GM12878 (cell line): ENCODE data around the gene PRSS58. TPM values are rescaled to one million over a fixed set of nuclear protein-coding genes. Genes with fewer than 3 reads are reported as not detected.

Experiments used
- ATAC-seq: fragments of 200-7000 bp; cut with Tn5 transposase; 3 replicates; pipeline ENCODE4 v1.9.1; 2020; ENCODE audit warnings: mild to moderate bottlenecking, moderate library complexity
- BruUV-seq: library from RNA; stranded (reverse); fragments of 400-500 nt; replicated peaks from 2 replicates; lab custom pipeline; 2021; lab: Mats Ljungman, UMichigan
- CTCF ChIA-PET: fragments of 300-600 bp; sonication (Branson Sonifier 250); formaldehyde crosslinking; extraction: SDS; loops from one replicate; lab custom pipeline; 2021; ENCODE audit warnings: inconsistent platforms; lab: Yijun Ruan, JAX
- POLR2A ChIA-PET: fragments of 350-600 bp; formaldehyde crosslinking; extraction: SDS; loops from one replicate; lab custom pipeline; 2021; ENCODE audit warnings: inconsistent platforms; lab: Charles Lee
- RAD21 ChIA-PET: fragments of 300-600 bp; sonication (Branson Sonifier 250); formaldehyde crosslinking; loops from one replicate; lab custom pipeline; 2023; ENCODE audit warnings: antibody characterized with exemption; ENCODE audit not compliant: unreplicated experiment; lab: Charles Lee
- SMC1A ChIA-PET: fragments of 300-600 bp; sonication (Branson Sonifier 250); formaldehyde crosslinking; loops from one replicate; lab custom pipeline; 2023; ENCODE audit not compliant: unreplicated experiment, uncharacterized antibody; lab: Charles Lee
- DNase-seq: peaks from one replicate; pipeline ENCODE4 v3.0.0-alpha.2; 2011; ENCODE audit warnings: low read depth, low spot score
- FAIRE-seq: peaks from 3 replicates; lab custom pipeline; 2011; peaks lifted over from hg19 to GRCh38; lab: Jason Lieb, UNC
- H2AFZ ChIP-seq: 2 replicates; pipeline ENCODE4 v1.6.0; 2011; ENCODE audit warnings: low read depth, low read length, control low read depth; ENCODE audit not compliant: control insufficient read depth
- H3K27ac ChIP-seq: 2 replicates; pipeline ENCODE4 v1.5.1; 2011; ENCODE audit warnings: control low read depth; ENCODE audit not compliant: control insufficient read depth, insufficient read depth
- H3K27me3 ChIP-seq, 2 experiments: replicated peaks in 1 of 2; 2 replicates each; pipeline versions ENCODE4 v1.6.0 to v1.6.1; 2011; ENCODE audit warnings: low read length in 1 of 2; ENCODE audit not compliant: control insufficient read depth in 2 of 2, insufficient read depth in 2 of 2
- H3K36me3 ChIP-seq, 2 experiments: 2 replicates each; pipeline ENCODE4 v1.5.1; 2011; ENCODE audit warnings: low read length in 1 of 2; ENCODE audit not compliant: control insufficient read depth in 2 of 2, insufficient read depth in 2 of 2
- H3K4me1 ChIP-seq: 2 replicates; pipeline ENCODE4 v1.6.1; 2011; ENCODE audit warnings: mild to moderate bottlenecking, low read length, moderate library complexity, mixed read lengths; ENCODE audit not compliant: control insufficient read depth, insufficient read depth
- H3K4me2 ChIP-seq: 2 replicates; pipeline ENCODE4 v1.6.0; 2011; ENCODE audit warnings: control low read depth; ENCODE audit not compliant: control insufficient read depth, insufficient read depth
- H3K4me3 ChIP-seq: fragments of 200-600 bp; sonication (generic); 2 replicates; pipeline ENCODE4 v1.5.1; 2016
- H3K79me2 ChIP-seq: 2 replicates; pipeline ENCODE4 v1.6.0; 2011; ENCODE audit warnings: low read length; ENCODE audit not compliant: control insufficient read depth, insufficient read depth
- H3K9ac ChIP-seq: 2 replicates; pipeline ENCODE4 v1.8.0; 2011; ENCODE audit warnings: low read length, control low read depth, mixed read lengths; ENCODE audit not compliant: control insufficient read depth, insufficient read depth
- H3K9me3 ChIP-seq: replicated peaks from 3 replicates; pipeline ENCODE4 v1.5.1; 2011; ENCODE audit warnings: mild to moderate bottlenecking, low read length; ENCODE audit not compliant: control insufficient read depth, insufficient read depth
- H4K20me1 ChIP-seq: 2 replicates; pipeline ENCODE4 v1.6.0; 2011; ENCODE audit not compliant: control insufficient read depth, insufficient read depth
- ASH2L ChIP-seq: fragments of 300-600, 200-600 bp; sonication (generic); IDR thresholded peaks from 2 replicates; pipeline ENCODE4 v1.6.1; 2017; ENCODE audit warnings: low read depth, mild to moderate bottlenecking, borderline replicate concordance
- ATF2 ChIP-seq: IDR thresholded peaks from 2 replicates; pipeline ENCODE4 v1.6.1; 2012; ENCODE audit warnings: low read length, inconsistent platforms
- CBX3 ChIP-seq: fragments of 200-600 bp; sonication (generic); IDR thresholded peaks from 2 replicates; pipeline ENCODE4 v1.6.1; 2016; ENCODE audit warnings: low read depth, borderline replicate concordance
- CHD4 ChIP-seq: fragments of 200-600 bp; sonication (generic); IDR thresholded peaks from 2 replicates; pipeline ENCODE4 v1.6.1; 2016; ENCODE audit warnings: mild to moderate bottlenecking
- FOXK2 ChIP-seq: fragments of 450-650 bp; IDR thresholded peaks from 2 replicates; pipeline ENCODE4 v1.6.1; 2017; ENCODE audit warnings: mild to moderate bottlenecking, moderate library complexity
- IKZF1 ChIP-seq: fragments of 450-650 bp; conservative IDR thresholded peaks from 2 replicates; pipeline ENCODE4 v1.6.1; 2017; ENCODE audit warnings: antibody characterized with exemption, mild to moderate bottlenecking
- JUNB ChIP-seq: IDR thresholded peaks from 2 replicates; pipeline ENCODE4 v1.6.1; 2016; ENCODE audit warnings: antibody characterized with exemption, mild to moderate bottlenecking
- NBN ChIP-seq: fragments of 450-650 bp; IDR thresholded peaks from 2 replicates; pipeline ENCODE4 v1.6.1; 2016
- NFYB ChIP-seq: IDR thresholded peaks from 2 replicates; pipeline ENCODE4 v1.6.1; 2011; ENCODE audit warnings: low read depth, mild to moderate bottlenecking, low read length, improper control_type of control experiment, moderate library complexity; ENCODE audit not compliant: insufficient read depth
- SKIL ChIP-seq: fragments of 450-650 bp; IDR thresholded peaks from 2 replicates; pipeline ENCODE4 v1.6.1; 2017; ENCODE audit warnings: mild to moderate bottlenecking, low read depth, inconsistent platforms; ENCODE audit not compliant: poor library complexity, severe bottlenecking
- SMAD5 ChIP-seq: IDR thresholded peaks from 2 replicates; pipeline ENCODE4 v1.6.1; 2016; ENCODE audit warnings: antibody characterized with exemption, low read depth
- SMARCA5 ChIP-seq: fragments of 450-650 bp; IDR thresholded peaks from 2 replicates; pipeline ENCODE4 v1.6.1; 2017; ENCODE audit warnings: mild to moderate bottlenecking
- SREBF1 ChIP-seq: IDR thresholded peaks from 2 replicates; pipeline ENCODE4 v1.6.1; 2012; ENCODE audit warnings: mild to moderate bottlenecking, low read length
- TCF3 ChIP-seq: IDR thresholded peaks from 2 replicates; pipeline ENCODE4 v1.6.1; 2012; ENCODE audit warnings: low read depth, mild to moderate bottlenecking, low read length, borderline replicate concordance; ENCODE audit not compliant: insufficient read depth
- ZBTB4 ChIP-seq: fragments of 450-650 bp; formaldehyde crosslinking; IDR thresholded peaks from 2 replicates; pipeline ENCODE4 v1.4.0; 2022; ENCODE audit warnings: mild to moderate bottlenecking, moderate library complexity
- ZSCAN29 ChIP-seq: fragments of 450-650 bp; IDR thresholded peaks from 2 replicates; pipeline ENCODE4 v1.6.1; 2017; ENCODE audit warnings: mild to moderate bottlenecking, moderate library complexity
- WGBS: methylation state at CpG from one replicate; pipeline ENCODE4 v1.1.6; 2016; ENCODE audit warnings: low lambda C conversion rate; ENCODE audit not compliant: insufficient replicate concordance, insufficient coverage; ENCODE audit errors: missing lambda C conversion rate; 5-methylcytosine and 5-hydroxymethylcytosine counted together
- in situ Hi-C: fragments of 300-500 bp; cut with MboI; formaldehyde crosslinking; loops from 9 replicates; pipeline ENCODE4 v1.14.3; 2018; ENCODE audit warnings: mixed read lengths
- intact Hi-C: fragments of 100-400 bp; cut with micrococcal nuclease; formaldehyde crosslinking; loops from one replicate; pipeline ENCODE4 v1.14.2; 2022; ENCODE audit not compliant: unreplicated experiment
- polyA plus RNA-seq, 11 experiments: library from polyadenylated mRNA; depleted of rRNA in 4 of 11; unstranded in 6 of 11; stranded (reverse) in 5 of 11; fragments of >200 nt; fragmentation: Nextera tagmentation in 4 of 11; fragmentation: Illumina TruSeq in 1 of 11; extraction: Ambion mirVana in 4 of 11; extraction: Trizol in 1 of 11; gene quantifications; 1 replicate in 1 of 11; 2 replicates in 10 of 11; pipeline versions ENCODE4 v1.2.1 to v1.2.3, GENCODE V29; 2011 to 2016; ENCODE audit warnings: inconsistent platforms in 2 of 11, missing spikeins in 2 of 11, low read depth in 1 of 11
- total RNA-seq, 4 experiments: library from RNA; depleted of rRNA in 3 of 4; stranded (reverse); fragments of >200 nt in 3 of 4; fragmentation: Illumina TruSeq in 1 of 4; extraction: Trizol in 1 of 4; gene quantifications; 2 replicates each; pipeline versions ENCODE4 v1.2.1 to v1.2.3, GENCODE V29; 2013 to 2021

PRSS58 gene
- total and polyA plus RNA-seq, 10 of the 15 experiments (the other 5 are each of a cell fraction or from before 2014, with no cell fraction given): not detected

GRCh38 chr7:142263598-142264380 lies 5.9 kb upstream of the PRSS58 start (continued):
- TF ChIP-seq ZBTB4 (CRISPR knock-in tag) (no peak), IKZF1 (no peak), SMARCA5 (no peak)

GRCh38 chr7:142250705-142251104 lies 7.2 kb downstream of the PRSS58 start:
- Histone ChIP-seq H3K79me2 (no peaks in the 10 kb centered on the region), H3K4me3 (no peak overlapping the region), H3K27me3 (no peaks in the 10 kb centered on the region), H3K27ac (no peak overlapping the region), H3K4me1 (no peaks in the 10 kb centered on the region), H2AFZ (no peak overlapping the region), H3K4me2 (no peak overlapping the region), H3K9ac (no peak overlapping the region), H4K20me1 (no peaks in the 10 kb centered on the region), H3K36me3 (no peaks in the 10 kb centered on the region), H3K9me3 (no peaks in the 10 kb centered on the region)
- POLR2A ChIA-PET: no interaction called here
- intact Hi-C loops: no loop called here
- ATAC-seq: no peak
- RAD21 ChIA-PET: no interaction called here
- BruUV-seq: no TSS peak
- no peak for DNase-seq
- CTCF ChIA-PET: no interaction called here
- no peak for FAIRE-seq
- WGBS: 28% methylated on average over 2 of the region's 2 CpGs
- SMC1A ChIA-PET: interaction anchor here (1.5 kb wide), 1 partner anchor 13 kb away, joined by 3 read pairs; no protein-coding TSS in a partner anchor
- in situ Hi-C loops: no loop called here
- TF ChIP-seq SMAD5 (no peak), SREBF1 (no peak), NBN (no peak), ATF2 (no peak), SKIL (no peak), NFYB (no peak), ASH2L (no peak), CBX3 (no peak), CHD4 (no peak), TCF3 (no peak), FOXK2 (no peak), JUNB (no peak), ZSCAN29 (no peak)
